Loucy (cell line): ENCODE data around the gene CD300A.

ENCODE experiments used
- CTCF ChIP-seq: fragments of 200-600 bp; sonication (generic); conservative IDR thresholded peaks from 2 replicates; pipeline ENCODE4 v1.5.1; 2014; ENCODE audit warnings: mild to moderate bottlenecking, antibody characterized with exemption, low read length
- EZH2phosphoT487 ChIP-seq: fragments of 200-600 bp; IDR thresholded peaks from 2 replicates; pipeline ENCODE4 v1.6.1; 2018; ENCODE audit warnings: antibody characterized with exemption, mild to moderate bottlenecking, moderate library complexity, borderline replicate concordance

GRCh38 chr17:74452841-74453661 is 13.4 kb upstream of the CD300A start:
- TF ChIP-seq CTCF = no peak
- TF ChIP-seq EZH2phosphoT487 = no peak
